ENCODE measurements around the gene MUS81. TPM values are rescaled to one million over a fixed set of nuclear protein-coding genes. Genes with fewer than 3 reads are reported as not detected.
"Not testable (repeated sequence)": the region's sequence is repeated elsewhere in the genome, so short reads cannot be mapped to it uniquely, and the experiment has no call there.

MUS81 gene
- total RNA-seq, 2 experiments from 2014 or later: 102 to 130 TPM

DNA sequence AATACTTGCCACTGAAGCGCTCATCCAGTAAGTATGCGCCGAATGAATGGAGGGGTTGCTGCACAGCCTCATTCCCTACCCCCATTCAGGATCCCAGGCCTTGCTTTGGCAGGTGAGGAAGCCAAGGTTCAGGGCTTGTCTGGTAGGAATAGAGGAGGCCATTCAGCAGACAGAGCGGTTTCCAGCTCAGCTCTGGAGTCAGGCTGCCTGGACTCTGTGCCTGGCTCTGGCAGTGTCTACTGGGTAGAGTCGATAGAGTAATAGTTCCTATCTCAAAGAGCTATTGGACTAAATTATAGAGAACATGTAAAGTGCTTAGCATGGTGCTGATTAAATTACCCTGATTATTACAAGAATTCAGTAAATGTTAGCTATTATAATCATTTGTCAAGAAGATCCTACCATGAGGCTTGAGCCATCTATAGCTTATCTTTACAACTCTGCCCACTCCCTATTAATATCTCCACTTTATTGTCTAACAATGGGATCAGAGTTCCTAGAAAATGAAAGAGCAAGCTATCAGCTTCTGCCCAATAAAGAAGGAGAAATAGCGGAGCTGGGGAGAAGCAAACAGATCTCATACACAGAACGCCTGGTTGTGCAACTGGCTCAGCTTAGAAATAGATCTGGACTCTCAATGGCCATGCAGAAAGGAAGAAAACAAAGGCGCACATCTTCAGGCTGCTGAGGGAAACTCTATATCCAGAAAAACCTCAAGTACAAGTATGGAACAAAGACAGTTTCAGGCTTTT lies 33.1 kb upstream of the MUS81 start:
- H3K4me1 ChIP-seq (ENCODE audit: insufficient read depth, low read length, poor library complexity, severe bottlenecking): no peaks in the 10 kb centered on the region
- no peaks in the 10 kb centered on the region for H3K9me3 ChIP-seq (ENCODE audit: low read length)
- no peaks in the 10 kb centered on the region for H4K20me1 ChIP-seq (ENCODE audit: insufficient read depth, low read length)
- DNase-seq (ENCODE audit: low spot score): no peak
- H3K27ac ChIP-seq (ENCODE audit: low read depth, low read length, poor library complexity, severe bottlenecking): no peak overlapping the region
- ChIA-PET POLR2A (interaction anchor here (0.7 to 0.9 kb wide), 2 partner anchors 19 to 599 kb away, joined by 3 read pairs; no protein-coding TSS in a partner anchor), CTCF (ENCODE audit: unreplicated experiment) (interaction anchor here (0.6 kb wide), 1 partner anchor 203 kb away, joined by 3 read pairs; no protein-coding TSS in a partner anchor)
- H3K79me2 ChIP-seq (ENCODE audit: insufficient read depth, low read depth, low read length): no peaks in the 10 kb centered on the region
- no peaks in the 10 kb centered on the region for H3K9me2 ChIP-seq (ENCODE audit: insufficient read depth, low read length)
- BruUV-seq (replicated peaks): no TSS peak
- H3K4me3 ChIP-seq (ENCODE audit: low read depth, low read length, poor library complexity, severe bottlenecking): no peak overlapping the region
- no peak overlapping the region for H2AFZ ChIP-seq (ENCODE audit: low read length)
- TF ChIP-seq CTCF (conservative IDR thresholded peaks at IDR 0.05; ENCODE audit: low read length): no peak
- no peak for TF ChIP-seq EZH2phosphoT487 (IDR thresholded peaks at IDR 0.05; ENCODE audit: borderline replicate concordance, low read depth, low read length)
- H3K36me3 ChIP-seq (ENCODE audit: insufficient read depth, low read length): no peaks in the 10 kb centered on the region
- no peak overlapping the region for H3K4me2 ChIP-seq (ENCODE audit: low read length)
- intact Hi-C loops (cut with micrococcal nuclease; ENCODE audit: unreplicated experiment): no loop called here

GRCh38 chr11:65829459-65829858 lies 30.8 kb upstream of the MUS81 start:
- intact Hi-C loops (cut with micrococcal nuclease; ENCODE audit: unreplicated experiment): no loop called here
- no peaks in the 10 kb centered on the region for H3K9me2 ChIP-seq (ENCODE audit: insufficient read depth, low read length)
- no TSS peak for BruUV-seq (replicated peaks)
- H3K4me1 ChIP-seq (ENCODE audit: insufficient read depth, low read length, poor library complexity, severe bottlenecking): no peaks in the 10 kb centered on the region
- H3K4me2 ChIP-seq (ENCODE audit: low read length): no peak overlapping the region
- ChIA-PET POLR2A (interaction anchor here (0.9 to 1.1 kb wide), 2 partner anchors 12 to 206 kb away, joined by 4 to 5 read pairs; no protein-coding TSS in a partner anchor), CTCF (ENCODE audit: unreplicated experiment) (no interaction called here)
- DNase-seq (ENCODE audit: low spot score): no peak
- TF ChIP-seq CTCF (conservative IDR thresholded peaks at IDR 0.05; ENCODE audit: low read length) (no peak), EZH2phosphoT487 (IDR thresholded peaks at IDR 0.05; ENCODE audit: borderline replicate concordance, low read depth, low read length) (no peak)
- H3K4me3 ChIP-seq (ENCODE audit: low read depth, low read length, poor library complexity, severe bottlenecking): no peak overlapping the region
- H3K9me3 ChIP-seq (ENCODE audit: low read length): no peaks in the 10 kb centered on the region
- no peak overlapping the region for H3K27ac ChIP-seq (ENCODE audit: low read depth, low read length, poor library complexity, severe bottlenecking)
- H3K36me3 ChIP-seq (ENCODE audit: insufficient read depth, low read length): no peaks in the 10 kb centered on the region
- H4K20me1 ChIP-seq (ENCODE audit: insufficient read depth, low read length): no peaks in the 10 kb centered on the region
- no peaks in the 10 kb centered on the region for H3K79me2 ChIP-seq (ENCODE audit: insufficient read depth, low read depth, low read length)
- no peak overlapping the region for H2AFZ ChIP-seq (ENCODE audit: low read length)

GRCh38 chr11:65832231-65832630 lies 28.0 kb upstream of the MUS81 start:
- H3K4me2 ChIP-seq (ENCODE audit: low read length); H4K20me1 ChIP-seq (ENCODE audit: insufficient read depth, low read length); H3K27ac ChIP-seq (ENCODE audit: low read depth, low read length, poor library complexity, severe bottlenecking); H2AFZ ChIP-seq (ENCODE audit: low read length); BruUV-seq (replicated peaks); DNase-seq (ENCODE audit: low spot score); CTCF ChIA-PET (ENCODE audit: unreplicated experiment); H3K9me3 ChIP-seq (ENCODE audit: low read length); intact Hi-C loops (cut with micrococcal nuclease; ENCODE audit: unreplicated experiment); H3K36me3 ChIP-seq (ENCODE audit: insufficient read depth, low read length); H3K79me2 ChIP-seq (ENCODE audit: insufficient read depth, low read depth, low read length); H3K4me3 ChIP-seq (ENCODE audit: low read depth, low read length, poor library complexity, severe bottlenecking); H3K9me2 ChIP-seq (ENCODE audit: insufficient read depth, low read length); H3K4me1 ChIP-seq (ENCODE audit: insufficient read depth, low read length, poor library complexity, severe bottlenecking): not testable (repeated sequence)
- POLR2A ChIA-PET: interaction anchor here (0.6 kb wide), 1 partner anchor 354 kb away, joined by 3 read pairs; no protein-coding TSS in a partner anchor
